ENCODE results near the gene PRICKLE1.

DNA sequence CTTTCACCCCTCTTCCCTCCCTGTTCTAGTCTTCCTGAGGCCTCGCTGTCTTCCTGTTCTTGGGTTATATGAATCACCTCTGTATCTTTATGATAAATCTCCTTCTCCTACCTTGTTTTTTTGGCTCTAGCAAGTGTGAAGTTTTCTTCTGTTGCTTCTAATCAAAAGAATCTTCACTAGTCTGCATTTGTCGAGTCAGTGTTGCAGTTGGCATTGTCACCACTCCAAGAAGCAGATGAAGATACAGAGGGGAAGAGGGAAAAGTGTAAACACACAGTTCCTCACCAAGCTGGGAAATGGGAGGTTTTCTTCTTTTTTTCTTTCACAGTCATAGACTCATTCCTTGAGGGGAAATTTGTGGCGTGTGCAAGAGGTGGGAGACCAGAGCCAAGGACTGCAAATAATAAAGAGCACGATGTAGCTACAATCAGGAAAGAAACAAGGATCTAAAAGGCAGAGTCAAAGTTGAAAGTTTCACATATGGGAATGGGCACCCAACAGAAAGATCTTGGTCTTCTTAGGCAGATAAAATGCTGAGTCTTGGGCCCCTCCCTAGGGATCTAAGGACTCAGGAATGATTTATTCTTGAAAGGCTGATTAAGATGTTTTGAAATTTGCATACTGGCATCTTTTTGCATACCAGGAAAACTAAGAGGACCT is 22.2 kb upstream of the PRICKLE1 start:
- TF ChIP-seq, protein P1, sequence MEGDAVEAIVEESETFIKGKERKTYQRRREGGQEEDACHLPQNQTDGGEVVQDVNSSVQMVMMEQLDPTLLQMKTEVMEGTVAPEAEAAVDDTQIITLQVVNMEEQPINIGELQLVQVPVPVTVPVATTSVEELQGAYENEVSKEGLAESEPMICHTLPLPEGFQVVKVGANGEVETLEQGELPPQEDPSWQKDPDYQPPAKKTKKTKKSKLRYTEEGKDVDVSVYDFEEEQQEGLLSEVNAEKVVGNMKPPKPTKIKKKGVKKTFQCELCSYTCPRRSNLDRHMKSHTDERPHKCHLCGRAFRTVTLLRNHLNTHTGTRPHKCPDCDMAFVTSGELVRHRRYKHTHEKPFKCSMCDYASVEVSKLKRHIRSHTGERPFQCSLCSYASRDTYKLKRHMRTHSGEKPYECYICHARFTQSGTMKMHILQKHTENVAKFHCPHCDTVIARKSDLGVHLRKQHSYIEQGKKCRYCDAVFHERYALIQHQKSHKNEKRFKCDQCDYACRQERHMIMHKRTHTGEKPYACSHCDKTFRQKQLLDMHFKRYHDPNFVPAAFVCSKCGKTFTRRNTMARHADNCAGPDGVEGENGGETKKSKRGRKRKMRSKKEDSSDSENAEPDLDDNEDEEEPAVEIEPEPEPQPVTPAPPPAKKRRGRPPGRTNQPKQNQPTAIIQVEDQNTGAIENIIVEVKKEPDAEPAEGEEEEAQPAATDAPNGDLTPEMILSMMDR (IDR thresholded peaks at IDR 0.05), result no peak
- TF ChIP-seq EZH2 (IDR thresholded peaks at IDR 0.05; ENCODE audit: borderline replicate concordance, insufficient read depth, low read depth, low read length, poor library complexity, severe bottlenecking), result no peak
